Endothelial cell of umbilical vein (primary cell): ENCODE data around the gene TTC1. TPM values are rescaled to one million over a fixed set of nuclear protein-coding genes. Genes with fewer than 3 reads are reported as not detected.
"Not testable (repeated sequence)": the region's sequence is repeated elsewhere in the genome, so short reads cannot be mapped to it uniquely, and the experiment has no call there.

ENCODE experiments used
- BruUV-seq: library from RNA; stranded (reverse); fragments of 400-500 nt; replicated peaks from 2 replicates; lab custom pipeline; 2021; lab: Mats Ljungman, UMichigan
- CTCF ChIA-PET: fragments of 300-600, 350-600 bp; sonication (Branson Sonifier 250); formaldehyde crosslinking; loops from one replicate; lab custom pipeline; 2021; ENCODE audit warnings: antibody characterized with exemption, inconsistent platforms; lab: Charles Lee
- POLR2A ChIA-PET: fragments of 300-600, 350-600 bp; sonication (Branson Sonifier 250); formaldehyde crosslinking; loops from one replicate; lab custom pipeline; 2021; ENCODE audit warnings: antibody characterized with exemption, inconsistent platforms; lab: Charles Lee
- DNase-seq: peaks from one replicate; pipeline ENCODE4 v3.0.0-alpha.2; 2011; ENCODE audit warnings: low read depth, low spot score
- FAIRE-seq: peaks from 2 replicates; lab custom pipeline; 2011; peaks lifted over from hg19 to GRCh38; lab: Jason Lieb, UNC
- H2AFZ ChIP-seq: 2 replicates; pipeline ENCODE4 v1.6.0; 2012; ENCODE audit warnings: low read depth, low read length, control low read depth, inconsistent platforms
- H3K27ac ChIP-seq: 2 replicates; pipeline ENCODE4 v1.5.1; 2011; ENCODE audit warnings: low read depth, mild to moderate bottlenecking, control low read depth, low read length, moderate library complexity; ENCODE audit not compliant: insufficient read depth
- H3K27me3 ChIP-seq, 2 experiments: 2 replicates each; pipeline versions ENCODE4 v1.6.0 to v1.6.1; 2011; ENCODE audit warnings: low read length in 2 of 2, mixed read lengths in 1 of 2; ENCODE audit not compliant: control insufficient read depth in 2 of 2, insufficient read depth in 2 of 2
- H3K36me3 ChIP-seq, 2 experiments: 2 replicates in 1 of 2; 3 replicates in 1 of 2; pipeline ENCODE4 v1.5.1; 2011; ENCODE audit warnings: low read length in 2 of 2, mild to moderate bottlenecking in 1 of 2, moderate library complexity in 1 of 2; ENCODE audit not compliant: control insufficient read depth in 2 of 2, insufficient read depth in 2 of 2; ENCODE audit errors: extremely low read depth in 1 of 2
- H3K4me1 ChIP-seq: 3 replicates; pipeline ENCODE4 v1.5.1; 2011; ENCODE audit warnings: mild to moderate bottlenecking, low read length; ENCODE audit not compliant: control insufficient read depth, insufficient read depth; ENCODE audit errors: extremely low read depth
- H3K4me2 ChIP-seq: 2 replicates; pipeline ENCODE4 v1.6.1; 2011; ENCODE audit warnings: low read length, control low read depth, mixed read lengths; ENCODE audit not compliant: insufficient read depth
- H3K4me3 ChIP-seq, 3 experiments: fragments of 200-600 bp in 1 of 3; sonication (generic), shearing (Covaris generic) in 1 of 3; replicated peaks in 1 of 3; 2 replicates each; pipeline ENCODE4 v1.5.1; 2011 to 2016; ENCODE audit warnings: control low read depth in 3 of 3, low read length in 3 of 3, mild to moderate bottlenecking in 2 of 3, inconsistent platforms in 1 of 3, low read depth in 1 of 3, moderate library complexity in 1 of 3; ENCODE audit not compliant: insufficient read depth in 1 of 3
- H3K79me2 ChIP-seq: 2 replicates; pipeline ENCODE4 v1.6.0; 2012; ENCODE audit warnings: low read length, inconsistent platforms; ENCODE audit not compliant: control insufficient read depth, insufficient read depth
- H3K9ac ChIP-seq: replicated peaks from 2 replicates; pipeline ENCODE3; 2011; ENCODE audit warnings: low read length, control low read depth; ENCODE audit not compliant: insufficient read depth; ENCODE audit errors: extremely low read depth
- H3K9me1 ChIP-seq: replicated peaks from 3 replicates; pipeline ENCODE4 v1.6.0; 2011; ENCODE audit warnings: mild to moderate bottlenecking, low read length; ENCODE audit not compliant: control insufficient read depth, insufficient read depth; ENCODE audit errors: extremely low read depth
- H3K9me3 ChIP-seq: replicated peaks from 2 replicates; pipeline ENCODE4 v1.5.1; 2012; ENCODE audit warnings: low read length, inconsistent platforms; ENCODE audit not compliant: control insufficient read depth, insufficient read depth
- H4K20me1 ChIP-seq: replicated peaks from 2 replicates; pipeline ENCODE3; 2011; ENCODE audit warnings: mild to moderate bottlenecking, low read length; ENCODE audit not compliant: control insufficient read depth, insufficient read depth; ENCODE audit errors: extremely low read depth
- EZH2 ChIP-seq: IDR thresholded peaks from 2 replicates; pipeline ENCODE4 v1.6.1; 2012; ENCODE audit warnings: borderline replicate concordance, low read depth, mild to moderate bottlenecking, moderate library complexity, low read length, inconsistent platforms; ENCODE audit not compliant: severe bottlenecking
- FOS ChIP-seq: IDR thresholded peaks from 2 replicates; pipeline ENCODE4 v1.6.1; 2011; ENCODE audit warnings: mild to moderate bottlenecking, low read length, moderate library complexity, borderline replicate concordance; ENCODE audit not compliant: insufficient read depth
- GATA2 ChIP-seq: IDR thresholded peaks from 2 replicates; pipeline ENCODE4 v1.7.0; 2011; ENCODE audit warnings: low read depth, mild to moderate bottlenecking, moderate library complexity, mixed read lengths, low read length; ENCODE audit not compliant: insufficient read length, insufficient read depth
- JUN ChIP-seq: IDR thresholded peaks from 2 replicates; pipeline ENCODE4 v1.6.1; 2011; ENCODE audit warnings: borderline replicate concordance, low read depth; ENCODE audit not compliant: insufficient read length, insufficient read depth
- MAX ChIP-seq: IDR thresholded peaks from 2 replicates; pipeline ENCODE4 v1.6.1; 2011; ENCODE audit not compliant: insufficient read depth, insufficient read length
- MYC ChIP-seq: IDR thresholded peaks from one replicate; pipeline ENCODE4 v1.6.1; 2011; ENCODE audit warnings: mild to moderate bottlenecking, low read depth, low read length
- POLR2A ChIP-seq: IDR thresholded peaks from 2 replicates; pipeline ENCODE4 v1.6.1; 2012; ENCODE audit warnings: low read depth, mild to moderate bottlenecking, control low read depth, low read length
- POLR2AphosphoS5 ChIP-seq: IDR thresholded peaks from 2 replicates; pipeline ENCODE4 v1.6.1; 2012; ENCODE audit warnings: low read depth, mild to moderate bottlenecking, control low read depth, low read length, moderate library complexity; ENCODE audit not compliant: insufficient read depth
- dilution Hi-C: fragments of 300-500 bp; cut with MboI; formaldehyde crosslinking; loops from one replicate; pipeline ENCODE4 v1.15.0; 2019; ENCODE audit warnings: low sequenced_read_pairs; ENCODE audit not compliant: extremely low pct_ligation_motif_present
- intact Hi-C: fragments of 100-400 bp; cut with micrococcal nuclease; formaldehyde crosslinking; loops from one replicate; pipeline ENCODE4 v1.10.0; 2022
- polyA plus RNA-seq, 4 experiments: library from polyadenylated mRNA; depleted of rRNA in 3 of 4; stranded (reverse) in 3 of 4; unstranded in 1 of 4; fragments of >200 nt; gene quantifications; 2 replicates each; pipeline versions ENCODE4 v1.2.1 to v1.2.3, GENCODE V29; 2011 to 2012; ENCODE audit warnings: missing spikeins in 1 of 4
- total RNA-seq: library from RNA; stranded (reverse); gene quantifications from 2 replicates; pipeline ENCODE4 v1.2.3, GENCODE V29; 2021
- TF ChIP-seq, protein P1 (sequence below), 2 donors: IDR thresholded peaks; 1 replicate in 1 of 2; 2 replicates in 1 of 2; pipeline ENCODE4 v1.5.1; 2011; ENCODE audit warnings: low read length in 2 of 2, mild to moderate bottlenecking in 2 of 2, moderate library complexity in 2 of 2, control low read depth in 1 of 2, inconsistent platforms in 1 of 2, low read depth in 1 of 2; ENCODE audit not compliant: insufficient read depth in 1 of 2; ENCODE audit errors: extremely low read depth in 1 of 2

Gene TTC1
- total and polyA plus RNA-seq, 2 donors (not counting 3 experiments of a cell fraction or from before 2014, with no cell fraction given) = 23.9 to 62.6 TPM

DNA sequence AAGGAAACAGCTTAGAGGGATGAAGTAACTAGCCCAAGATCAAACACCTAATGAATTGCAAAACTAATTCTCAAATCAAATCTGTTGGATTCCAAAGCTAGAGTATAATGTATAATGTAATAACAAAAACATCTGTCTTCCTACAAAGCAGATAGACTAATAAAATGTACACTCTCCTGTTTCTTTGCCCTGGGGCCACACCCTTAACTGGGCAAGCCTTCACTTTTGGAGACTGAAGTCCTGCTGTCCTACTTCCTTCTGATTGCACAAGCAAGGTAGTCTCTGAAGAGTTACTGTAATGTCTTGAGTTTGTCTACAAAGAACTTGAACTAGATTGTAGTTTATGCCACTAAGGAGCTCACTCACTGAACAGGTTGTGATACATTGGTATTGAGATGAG lies 2.5 kb downstream of the TTC1 start:
- Histone ChIP-seq H3K36me3 (peaks cover 0 to 2% of the 10 kb centered on the region in 2 experiments), H4K20me1 (no peaks in the 10 kb centered on the region), H3K4me3 (no peak overlapping the region), H3K27me3 (peaks cover 0 to 2% of the 10 kb centered on the region in 2 experiments), H3K79me2 (peaks cover 25% of the 10 kb centered on the region), H3K9ac (no peak overlapping the region), H3K9me3 (no peaks in the 10 kb centered on the region), H3K27ac (no peak overlapping the region), H3K9me1 (no peaks in the 10 kb centered on the region), H3K4me2 (no peak overlapping the region), H2AFZ (no peak overlapping the region), H3K4me1 (peaks cover 13% of the 10 kb centered on the region)
- POLR2A ChIA-PET = no interaction called here
- dilution Hi-C loops = no loop called here
- TF ChIP-seq FOS (no peak), MAX (no peak), MYC (no peak), POLR2AphosphoS5 (no peak), JUN (no peak), POLR2A (no peak), EZH2 (no peak), GATA2 (no peak)
- TF ChIP-seq, protein P1, sequence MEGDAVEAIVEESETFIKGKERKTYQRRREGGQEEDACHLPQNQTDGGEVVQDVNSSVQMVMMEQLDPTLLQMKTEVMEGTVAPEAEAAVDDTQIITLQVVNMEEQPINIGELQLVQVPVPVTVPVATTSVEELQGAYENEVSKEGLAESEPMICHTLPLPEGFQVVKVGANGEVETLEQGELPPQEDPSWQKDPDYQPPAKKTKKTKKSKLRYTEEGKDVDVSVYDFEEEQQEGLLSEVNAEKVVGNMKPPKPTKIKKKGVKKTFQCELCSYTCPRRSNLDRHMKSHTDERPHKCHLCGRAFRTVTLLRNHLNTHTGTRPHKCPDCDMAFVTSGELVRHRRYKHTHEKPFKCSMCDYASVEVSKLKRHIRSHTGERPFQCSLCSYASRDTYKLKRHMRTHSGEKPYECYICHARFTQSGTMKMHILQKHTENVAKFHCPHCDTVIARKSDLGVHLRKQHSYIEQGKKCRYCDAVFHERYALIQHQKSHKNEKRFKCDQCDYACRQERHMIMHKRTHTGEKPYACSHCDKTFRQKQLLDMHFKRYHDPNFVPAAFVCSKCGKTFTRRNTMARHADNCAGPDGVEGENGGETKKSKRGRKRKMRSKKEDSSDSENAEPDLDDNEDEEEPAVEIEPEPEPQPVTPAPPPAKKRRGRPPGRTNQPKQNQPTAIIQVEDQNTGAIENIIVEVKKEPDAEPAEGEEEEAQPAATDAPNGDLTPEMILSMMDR (IDR thresholded peaks at IDR 0.05; ENCODE audit: extremely low read depth in 1 of 2, insufficient read depth in 1 of 2, low read depth in 1 of 2, low read length in 2 of 2) = no peak
- FAIRE-seq = no peak
- DNase-seq = no peak
- no TSS peak for BruUV-seq
- CTCF ChIA-PET = interaction anchor here (1.4 to 2.4 kb wide), 2 partner anchors 10 to 379 kb away, joined by 5 to 19 read pairs; no protein-coding TSS in a partner anchor
- intact Hi-C loops = no loop called here

- H3K9ac ChIP-seq, DNase-seq, CTCF ChIA-PET, H3K27me3 ChIP-seq, H3K27ac ChIP-seq, H3K36me3 ChIP-seq, H4K20me1 ChIP-seq, H3K4me3 ChIP-seq, H3K9me3 ChIP-seq, FAIRE-seq, POLR2A ChIA-PET, BruUV-seq, H3K9me1 ChIP-seq, H2AFZ ChIP-seq, dilution Hi-C loops, H3K4me2 ChIP-seq, intact Hi-C loops: not testable (repeated sequence)
- Histone ChIP-seq H3K79me2 (peaks cover 25% of the 10 kb centered on the region), H3K4me1 (peaks cover 13% of the 10 kb centered on the region)
Measured at GRCh38 chr5:160014197-160014596, 5.3 kb downstream of the TTC1 start.
